ENCODE measurements around the gene ADI1.
"Not testable (repeated sequence)": the region's sequence is repeated elsewhere in the genome, so short reads cannot be mapped to it uniquely, and the experiment has no call there.

ADI1 gene

DNA sequence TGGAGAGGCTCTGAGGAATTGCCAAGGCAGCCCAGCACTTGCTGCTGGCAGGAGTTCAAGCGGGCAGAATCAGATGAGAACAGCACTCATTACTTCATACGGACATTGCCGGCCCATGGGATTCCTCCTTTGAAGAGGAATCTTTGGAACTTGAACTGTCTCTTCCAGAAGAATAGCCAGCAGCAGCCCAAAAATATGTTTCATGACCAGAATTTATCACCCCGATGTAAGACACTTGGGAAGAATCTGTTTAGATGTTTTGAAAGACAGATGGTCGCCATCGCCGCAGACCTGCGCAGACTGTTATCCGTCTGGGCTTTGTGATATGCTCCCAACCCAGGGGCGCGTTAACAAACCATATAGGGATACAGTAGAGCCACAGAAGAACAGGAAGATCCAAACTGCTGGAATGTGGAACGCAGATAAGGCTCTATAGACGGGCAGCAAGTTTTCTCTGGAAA is 3.7 kb upstream of the ADI1 start:
- TF ChIP-seq JUND (IDR thresholded peaks at IDR 0.05; ENCODE audit: low read depth): no peak
- in situ Hi-C loops (cut with HindIII; ENCODE audit: low pct_unique_long_range_greater_than_20kb, low sequenced_read_pairs): no loop called here
- DNase-seq (ENCODE audit: low read depth in 1 of 2, low spot score in 1 of 2): no peak

DNA sequence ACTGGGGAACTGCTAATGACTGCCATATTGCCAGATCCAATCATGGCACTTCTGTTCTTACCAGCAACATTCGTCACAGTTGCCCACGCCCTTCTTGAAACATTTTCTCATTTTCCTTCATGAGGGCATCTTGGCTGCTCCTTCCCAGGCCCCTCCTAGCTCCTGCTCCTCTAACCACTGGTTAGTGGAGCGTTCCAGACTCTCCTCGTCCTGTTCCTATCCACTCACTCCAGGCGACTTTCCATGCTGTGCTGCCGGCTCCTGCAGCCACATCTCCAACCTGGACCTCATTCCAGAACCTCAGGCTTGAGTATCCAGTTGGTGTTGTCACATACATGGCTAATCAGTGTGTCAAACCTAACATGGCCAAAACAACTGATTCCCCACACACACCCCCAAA is 1.3 kb upstream of the ADI1 start:
- in situ Hi-C loops (cut with HindIII; ENCODE audit: low pct_unique_long_range_greater_than_20kb, low sequenced_read_pairs): no loop called here
- TF ChIP-seq JUND (IDR thresholded peaks at IDR 0.05; ENCODE audit: low read depth): no peak
- DNase-seq (ENCODE audit: low read depth in 1 of 2, low spot score in 1 of 2): no peak

DNA sequence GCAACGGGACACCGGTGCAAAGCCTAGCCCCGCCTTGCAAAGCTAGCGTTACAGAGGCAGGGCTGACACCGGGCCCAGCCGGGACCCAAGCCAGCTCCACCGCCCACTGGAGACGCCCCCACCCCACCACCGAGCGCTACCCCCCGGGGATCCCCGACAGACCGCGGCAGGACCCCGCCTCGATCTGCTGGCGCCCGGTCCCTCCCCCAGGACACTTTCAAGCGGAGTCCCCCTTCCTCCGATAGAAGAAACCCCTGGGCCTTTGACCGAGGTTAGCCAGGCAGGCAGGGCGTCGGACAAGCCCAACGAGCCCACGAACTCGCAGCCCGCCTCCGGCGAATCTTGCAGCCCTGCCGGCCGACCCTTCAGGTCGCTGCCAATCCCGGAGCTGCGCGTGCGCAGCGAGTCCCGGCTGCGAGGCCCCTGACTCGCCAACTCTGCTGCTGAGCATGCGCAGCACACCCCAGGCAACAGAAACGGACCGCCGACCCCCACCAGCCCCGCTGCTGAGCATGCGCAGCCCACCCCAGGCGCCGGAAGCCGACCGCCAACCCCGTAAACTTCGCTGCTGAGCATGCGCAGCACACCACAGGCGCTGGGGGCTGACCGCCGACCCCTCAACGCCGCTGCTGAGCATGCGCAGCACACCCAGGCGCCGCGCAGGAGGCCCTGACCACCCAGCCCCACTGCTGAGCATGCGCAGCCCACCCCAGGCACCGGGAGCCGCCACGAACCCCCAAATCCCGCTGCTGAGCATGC is 656 bp downstream of the ADI1 start:
- in situ Hi-C loops (cut with HindIII; ENCODE audit: low pct_unique_long_range_greater_than_20kb, low sequenced_read_pairs): no loop called here
- DNase-seq (ENCODE audit: low read depth in 1 of 2, low spot score in 1 of 2): peak; percentile 92 to 96
- no peak for TF ChIP-seq JUND (IDR thresholded peaks at IDR 0.05; ENCODE audit: low read depth)

DNA sequence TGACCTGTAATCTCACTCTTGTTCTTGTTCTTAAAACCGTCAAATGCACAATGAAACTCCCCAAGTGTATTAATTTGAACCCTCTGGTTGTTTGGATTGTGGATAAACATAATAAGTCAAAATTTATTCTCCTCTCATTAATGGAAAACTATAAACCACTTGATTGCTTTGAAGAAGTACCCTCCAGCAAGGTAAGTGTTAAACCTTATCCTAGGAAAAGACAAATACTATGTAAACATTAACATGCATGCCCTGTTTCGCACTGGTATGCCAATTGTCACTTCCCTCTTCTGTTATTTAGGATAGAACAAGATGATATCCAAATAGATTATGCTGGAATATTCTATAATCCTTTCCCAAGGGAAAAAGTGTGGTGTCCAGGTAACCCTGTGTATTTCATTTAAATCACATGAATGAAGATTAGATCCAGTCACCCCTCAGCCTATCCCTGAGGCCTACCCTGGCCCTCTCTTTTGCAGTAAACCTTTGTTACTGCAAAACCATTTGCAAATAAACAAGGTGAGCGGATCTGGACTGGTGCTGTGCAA is 1.3 kb downstream of the ADI1 start:
- TF ChIP-seq JUND (IDR thresholded peaks at IDR 0.05; ENCODE audit: low read depth): no peak
- DNase-seq (ENCODE audit: low read depth in 1 of 2, low spot score in 1 of 2): peak in 1 of 2 experiments; percentile 17
- in situ Hi-C loops (cut with HindIII; ENCODE audit: low pct_unique_long_range_greater_than_20kb, low sequenced_read_pairs): no loop called here

DNA sequence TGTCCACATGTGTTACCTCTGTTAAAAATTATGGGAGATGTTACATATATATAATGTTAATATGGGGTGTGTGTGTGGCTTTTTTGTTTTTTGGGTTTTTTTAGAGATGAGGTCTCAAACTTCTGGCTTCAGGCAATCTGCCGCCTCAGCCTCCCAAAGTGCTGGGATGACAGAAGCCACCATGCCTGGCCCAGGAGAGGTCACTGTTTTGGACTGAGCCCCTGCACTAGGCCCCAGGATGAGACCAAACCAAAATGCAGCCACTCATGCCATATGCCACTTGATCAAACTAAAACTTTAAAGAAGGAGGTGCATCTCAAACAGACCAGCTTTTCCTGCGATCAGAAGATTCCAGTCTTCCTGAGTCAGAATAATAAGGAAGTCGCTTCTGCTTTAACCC is 2.5 kb downstream of the ADI1 start:
- TF ChIP-seq JUND (IDR thresholded peaks at IDR 0.05; ENCODE audit: low read depth): no peak
- DNase-seq (ENCODE audit: low read depth in 1 of 2, low spot score in 1 of 2): no peak
- in situ Hi-C loops (cut with HindIII; ENCODE audit: low pct_unique_long_range_greater_than_20kb, low sequenced_read_pairs): no loop called here

DNA sequence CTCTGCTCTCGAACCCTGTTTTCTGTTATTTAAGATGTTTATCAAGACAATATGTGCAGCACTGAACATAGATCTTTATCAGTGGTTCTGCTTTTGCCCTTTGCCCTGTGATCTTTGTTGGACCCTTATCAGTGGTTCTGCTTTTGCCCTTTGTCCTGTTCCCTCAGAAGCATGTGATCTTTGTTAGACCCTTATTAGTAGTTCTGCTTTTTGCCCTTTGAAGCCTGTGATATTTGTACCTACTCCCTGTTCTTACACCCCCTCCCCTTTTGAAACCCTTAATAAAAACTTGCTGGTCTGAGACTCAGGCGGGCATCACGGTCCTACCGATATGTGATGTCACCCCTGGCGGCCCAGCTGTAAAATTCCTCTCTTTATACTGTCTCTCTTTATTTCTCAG is 3.9 kb downstream of the ADI1 start:
- in situ Hi-C loops (cut with HindIII; ENCODE audit: low pct_unique_long_range_greater_than_20kb, low sequenced_read_pairs); DNase-seq (ENCODE audit: low read depth in 1 of 2, low spot score in 1 of 2): not testable (repeated sequence)

DNA sequence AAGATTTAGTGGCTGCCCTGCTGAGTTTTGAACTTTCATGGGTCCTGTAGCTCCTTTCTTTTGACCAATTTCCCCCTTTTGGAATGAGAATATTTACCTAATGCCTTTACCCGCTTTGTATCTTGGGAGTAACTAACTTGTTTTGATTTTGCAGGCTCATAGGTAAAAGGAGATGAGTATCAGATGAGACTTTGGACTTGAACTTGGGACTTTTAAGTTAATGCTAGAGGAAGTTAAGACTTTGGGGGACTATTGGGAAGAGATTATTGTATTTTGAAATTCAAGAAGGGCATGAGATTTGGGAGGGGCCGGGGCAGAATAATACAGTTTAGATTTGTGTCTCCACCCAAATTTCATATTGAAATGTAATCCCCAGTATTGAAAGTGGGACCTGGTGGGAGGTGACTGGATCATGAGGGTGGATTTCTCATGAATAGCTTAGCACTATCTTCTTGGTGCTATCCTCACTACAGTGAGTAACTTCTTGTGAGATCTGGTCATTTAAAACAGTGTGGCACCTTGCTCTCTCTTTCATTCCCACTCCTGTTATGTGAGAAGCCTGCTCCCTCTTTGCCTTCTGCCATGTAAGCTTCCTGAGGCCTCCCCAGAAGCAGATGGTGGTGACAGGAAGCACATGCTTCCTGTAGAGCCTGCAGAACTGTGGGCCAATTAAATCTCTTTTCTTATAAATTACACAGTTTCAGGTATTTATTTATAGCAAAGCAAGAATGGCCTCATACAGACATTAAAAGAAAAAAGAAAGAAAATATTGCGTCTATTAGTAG is 6.1 kb downstream of the ADI1 start:
- in situ Hi-C loops (cut with HindIII; ENCODE audit: low pct_unique_long_range_greater_than_20kb, low sequenced_read_pairs): no loop called here
- no peak for DNase-seq (ENCODE audit: low read depth in 1 of 2, low spot score in 1 of 2)
- TF ChIP-seq JUND (IDR thresholded peaks at IDR 0.05; ENCODE audit: low read depth): no peak

DNA sequence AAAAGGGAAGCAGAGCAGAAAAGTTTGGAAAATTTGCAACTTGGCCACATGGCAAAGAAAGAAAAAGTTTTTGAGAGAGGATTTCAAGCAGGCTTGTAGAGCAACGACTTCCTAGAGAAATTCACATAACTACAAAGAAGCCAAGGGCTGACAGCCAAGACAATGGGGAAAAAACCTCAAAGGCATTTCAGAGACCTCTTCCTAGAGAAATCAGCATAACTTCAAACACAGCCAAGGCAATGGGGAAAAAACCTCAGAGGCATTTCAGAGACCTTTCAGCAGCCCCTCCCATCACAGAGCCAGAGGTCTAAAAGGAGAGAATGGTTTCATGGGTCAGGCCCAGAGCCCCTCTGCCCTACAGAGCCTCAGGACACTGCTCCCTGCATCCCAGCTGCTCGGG is 7.2 kb downstream of the ADI1 start:
- TF ChIP-seq JUND (IDR thresholded peaks at IDR 0.05; ENCODE audit: low read depth): no peak
- DNase-seq (ENCODE audit: low read depth in 1 of 2, low spot score in 1 of 2): no peak
- in situ Hi-C loops (cut with HindIII; ENCODE audit: low pct_unique_long_range_greater_than_20kb, low sequenced_read_pairs): no loop called here

DNA sequence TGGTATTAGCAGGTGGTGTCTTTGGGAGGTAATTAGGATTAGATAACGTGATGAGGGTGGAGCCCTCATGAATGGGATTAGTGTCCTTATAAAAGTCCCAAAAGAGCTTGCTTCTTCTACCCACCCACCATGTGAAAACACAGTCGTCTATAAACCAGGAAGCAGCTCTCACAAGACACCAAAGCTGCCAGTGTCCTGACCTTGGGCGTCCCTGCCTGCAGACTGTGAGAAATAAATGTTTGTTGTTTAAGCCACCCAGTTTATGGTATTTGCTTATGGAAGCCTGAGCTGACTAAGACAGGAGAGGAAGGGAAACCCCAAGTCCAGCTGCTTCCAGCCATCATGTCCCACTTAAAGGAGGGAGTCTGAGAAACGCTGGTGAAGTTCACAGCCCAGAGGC is 13.6 kb downstream of the ADI1 start:
- no peak for TF ChIP-seq JUND (IDR thresholded peaks at IDR 0.05; ENCODE audit: low read depth)
- DNase-seq (ENCODE audit: low read depth in 1 of 2, low spot score in 1 of 2): peak in 1 of 2 experiments; percentile 18
- in situ Hi-C loops (cut with HindIII; ENCODE audit: low pct_unique_long_range_greater_than_20kb, low sequenced_read_pairs): no loop called here

DNA sequence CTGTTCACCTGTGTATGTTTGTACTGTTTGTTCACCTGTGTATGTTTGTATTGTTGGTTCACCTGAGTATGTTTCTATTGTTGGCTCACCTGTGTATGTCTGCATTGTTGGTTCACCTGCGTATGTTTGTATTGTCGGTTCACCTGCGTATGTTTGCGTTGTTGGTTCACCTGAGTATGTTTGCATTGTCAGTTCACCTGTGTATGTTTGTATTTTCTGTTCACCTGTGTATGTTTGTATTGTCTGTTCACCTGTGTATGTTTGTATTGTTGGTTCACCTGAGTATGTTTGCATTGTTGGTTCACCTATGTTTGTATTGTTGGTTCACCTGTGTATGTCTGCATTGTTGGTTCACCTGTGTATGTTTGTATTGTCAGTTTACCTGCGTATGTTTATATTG is 14.6 kb downstream of the ADI1 start:
- TF ChIP-seq JUND (IDR thresholded peaks at IDR 0.05; ENCODE audit: low read depth): no peak
- in situ Hi-C loops (cut with HindIII; ENCODE audit: low pct_unique_long_range_greater_than_20kb, low sequenced_read_pairs): no loop called here
- DNase-seq (ENCODE audit: low read depth in 1 of 2, low spot score in 1 of 2): peak in 1 of 2 experiments; percentile 56

DNA sequence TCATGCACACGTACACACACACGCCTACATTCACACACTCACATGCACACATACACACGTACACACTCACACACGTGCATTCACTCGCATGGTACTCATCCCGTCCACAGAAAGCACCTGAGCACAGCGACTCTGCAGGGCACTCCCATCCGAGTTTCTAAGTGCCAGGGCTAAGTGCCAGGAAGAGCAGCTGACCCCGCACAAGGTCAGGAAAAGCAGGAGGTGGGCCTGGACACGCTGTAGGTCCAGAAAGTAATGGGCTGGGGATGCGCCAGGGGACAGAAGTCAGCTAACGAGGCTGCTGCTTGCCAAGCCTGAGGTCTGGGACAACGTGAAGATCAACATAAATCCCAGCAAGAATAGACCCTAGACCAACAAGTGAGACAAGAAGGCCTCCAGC is 15.8 kb downstream of the ADI1 start:
- no peak for TF ChIP-seq JUND (IDR thresholded peaks at IDR 0.05; ENCODE audit: low read depth)
- in situ Hi-C loops (cut with HindIII; ENCODE audit: low pct_unique_long_range_greater_than_20kb, low sequenced_read_pairs): no loop called here
- no peak for DNase-seq (ENCODE audit: low read depth in 1 of 2, low spot score in 1 of 2)

DNA sequence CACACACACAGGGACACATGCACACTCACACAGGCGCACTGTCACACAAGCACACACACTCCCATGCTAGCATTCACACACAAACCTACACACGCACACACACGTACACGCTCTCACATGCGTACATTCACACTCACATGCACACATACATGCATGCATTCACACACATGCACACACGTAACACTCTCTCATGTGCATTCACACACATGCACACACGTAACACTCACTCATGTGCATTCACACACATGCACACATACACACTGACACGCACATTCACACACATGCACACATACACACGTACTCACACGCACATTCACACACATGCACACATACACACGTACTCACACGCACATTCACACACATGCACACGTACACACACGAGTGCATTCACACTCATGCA is 16.3 kb downstream of the ADI1 start:
- no peak for DNase-seq (ENCODE audit: low read depth in 1 of 2, low spot score in 1 of 2)
- TF ChIP-seq JUND (IDR thresholded peaks at IDR 0.05; ENCODE audit: low read depth): no peak
- in situ Hi-C loops (cut with HindIII; ENCODE audit: low pct_unique_long_range_greater_than_20kb, low sequenced_read_pairs): no loop called here

DNA sequence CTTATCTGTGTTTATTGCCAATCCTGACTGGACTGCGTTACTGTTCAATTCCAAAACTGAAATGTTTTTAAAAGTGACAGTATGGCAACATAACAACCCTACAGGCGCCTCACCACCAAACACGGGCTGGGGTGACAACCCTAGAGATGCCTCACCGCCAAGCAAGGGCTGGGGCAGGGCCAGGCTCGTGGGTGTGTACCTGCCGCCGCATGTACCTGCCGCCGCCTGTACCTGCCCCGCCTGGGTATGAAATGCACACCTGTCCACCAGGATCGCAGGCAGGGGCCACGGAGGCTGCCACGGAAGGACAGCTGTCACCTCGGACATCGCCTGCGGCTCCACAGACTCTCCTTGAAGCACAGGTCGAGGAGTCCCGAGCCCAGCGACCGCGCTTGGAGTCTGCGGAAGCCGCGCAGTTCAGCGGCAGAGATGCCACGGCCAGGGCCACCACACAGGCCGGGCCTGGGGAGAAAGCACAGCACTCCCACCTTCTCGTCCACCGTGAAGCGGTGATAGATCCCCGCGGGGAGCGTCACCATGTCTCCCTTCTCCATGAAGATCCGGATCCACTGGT is 18.9 kb downstream of the ADI1 start:
- DNase-seq (ENCODE audit: low read depth in 1 of 2, low spot score in 1 of 2): no peak
- in situ Hi-C loops (cut with HindIII; ENCODE audit: low pct_unique_long_range_greater_than_20kb, low sequenced_read_pairs): no loop called here
- no peak for TF ChIP-seq JUND (IDR thresholded peaks at IDR 0.05; ENCODE audit: low read depth)
